RWPE2 (cell line): ENCODE results near the gene TSACC.

Source experiments
- ATAC-seq: fragments of 200-7000 bp; cut with Tn5 transposase; 3 replicates; pipeline ENCODE4 v1.9.1; 2021; ENCODE audit warnings: low read depth
- DNase-seq: peaks from one replicate; pipeline ENCODE4 v3.0.0-alpha.2; 2020; ENCODE audit warnings: low spot score
- H3K27ac ChIP-seq: fragments of 450-650 bp; 2 replicates; pipeline ENCODE4 v1.5.1; 2017; ENCODE audit warnings: mild to moderate bottlenecking; ENCODE audit not compliant: poor library complexity, severe bottlenecking
- H3K27me3 ChIP-seq: fragments of 250-450 bp; sonication (Bioruptor Pico); 2 replicates; pipeline ENCODE4 v1.5.1; 2021; ENCODE audit warnings: mild to moderate bottlenecking, moderate library complexity; ENCODE audit not compliant: insufficient read depth, poor library complexity, severe bottlenecking
- H3K36me3 ChIP-seq: fragments of 250-450 bp; sonication (Bioruptor Pico); 2 replicates; pipeline ENCODE4 v1.5.1; 2020; ENCODE audit warnings: low read depth, mild to moderate bottlenecking, moderate library complexity
- H3K4me1 ChIP-seq: fragments of 250-450 bp; sonication (Bioruptor Pico); 2 replicates; pipeline ENCODE4 v1.5.1; 2021; ENCODE audit warnings: mild to moderate bottlenecking, moderate library complexity; ENCODE audit not compliant: insufficient read depth, poor library complexity, severe bottlenecking
- H3K4me3 ChIP-seq: fragments of 250-450 bp; sonication (Bioruptor Pico); 2 replicates; pipeline ENCODE4 v1.5.1; 2021; ENCODE audit warnings: mild to moderate bottlenecking, moderate library complexity; ENCODE audit not compliant: severe bottlenecking
- H3K9me3 ChIP-seq: fragments of 250-450 bp; sonication (Bioruptor Pico); 2 replicates; pipeline ENCODE4 v1.5.1; 2021; ENCODE audit warnings: mild to moderate bottlenecking, moderate library complexity; ENCODE audit not compliant: severe bottlenecking
- CTCF ChIP-seq: fragments of 450-650 bp; IDR thresholded peaks from one replicate; pipeline ENCODE4 v1.5.1; 2017; ENCODE audit warnings: mild to moderate bottlenecking, moderate library complexity; ENCODE audit not compliant: poor library complexity, severe bottlenecking

TSACC gene

GRCh38 chr1:156372876-156373275 is 34.5 kb downstream of the TSACC start:
- no peaks in the 10 kb centered on the region for H3K27me3 ChIP-seq
- no peak for ATAC-seq

GRCh38 chr1:156373546-156373945 is 35.2 kb downstream of the TSACC start:
- H3K27me3 ChIP-seq, result no peaks in the 10 kb centered on the region
- H3K4me1 ChIP-seq, result peaks cover 3% of the 10 kb centered on the region
- DNase-seq, result no peak
- ATAC-seq, result no peak
- no peaks in the 10 kb centered on the region for H3K9me3 ChIP-seq
- TF ChIP-seq CTCF, result no peak
- no peak overlapping the region for H3K27ac ChIP-seq
- no peak overlapping the region for H3K4me3 ChIP-seq
- no peaks in the 10 kb centered on the region for H3K36me3 ChIP-seq

More at GRCh38 chr1:156372876-156373275, 34.5 kb downstream of the TSACC start:
- no peak for DNase-seq
- TF ChIP-seq CTCF, result no peak
- no peaks in the 10 kb centered on the region for H3K36me3 ChIP-seq
- H3K4me1 ChIP-seq, result peaks cover 3% of the 10 kb centered on the region
- H3K27ac ChIP-seq, result no peak overlapping the region
- no peak overlapping the region for H3K4me3 ChIP-seq
- no peaks in the 10 kb centered on the region for H3K9me3 ChIP-seq

- no peak for DNase-seq
- H3K4me3 ChIP-seq, result no peak overlapping the region
- no peaks in the 10 kb centered on the region for H3K4me1 ChIP-seq
Observed at GRCh38 chr1:156376146-156376545, 37.8 kb downstream of the TSACC start.

GRCh38 chr1:156376958-156377919 is 38.9 kb downstream of the TSACC start:
- ATAC-seq (no peak), DNase-seq (no peak)
- Histone ChIP-seq H3K4me1 (no peaks in the 10 kb centered on the region), H3K9me3 (no peaks in the 10 kb centered on the region), H3K36me3 (no peaks in the 10 kb centered on the region), H3K27me3 (no peaks in the 10 kb centered on the region), H3K4me3 (no peak overlapping the region), H3K27ac (no peak overlapping the region)
- no peak for TF ChIP-seq CTCF

More at GRCh38 chr1:156376146-156376545, 37.8 kb downstream of the TSACC start:
- H3K9me3 ChIP-seq, result no peaks in the 10 kb centered on the region
- no peaks in the 10 kb centered on the region for H3K36me3 ChIP-seq
- TF ChIP-seq CTCF, result no peak
- H3K27ac ChIP-seq, result no peak overlapping the region
- H3K27me3 ChIP-seq, result no peaks in the 10 kb centered on the region
- no peak for ATAC-seq

GRCh38 chr1:156378557-156378956 is 40.2 kb downstream of the TSACC start:
- TF ChIP-seq CTCF, result no peak
- Histone ChIP-seq H3K4me1 (no peaks in the 10 kb centered on the region), H3K9me3 (no peaks in the 10 kb centered on the region), H3K36me3 (no peaks in the 10 kb centered on the region), H3K27ac (no peak overlapping the region), H3K4me3 (no peak overlapping the region), H3K27me3 (no peaks in the 10 kb centered on the region)
- DNase-seq, result no peak
- ATAC-seq, result no peak
